NCI-H2196 (cell line): ENCODE measurements around the gene MAL.
"Not testable (repeated sequence)": the region's sequence is repeated elsewhere in the genome, so short reads cannot be mapped to it uniquely, and the experiment has no call there.

Experiments used
- DNase-seq: peaks from one replicate; lab custom pipeline; 2025; ENCODE audit not compliant: unreplicated experiment; lab: John Stamatoyannopoulos, UW

MAL gene

GRCh38 chr2:95032341-95032740, 6.8 kb downstream of the MAL start:
- DNase-seq = no peak

- no peak for DNase-seq
These were observed 7.5 kb downstream of the MAL start for GRCh38 chr2:95032868-95033603.

- DNase-seq = no peak
These were observed 8.7 kb downstream of the MAL start for GRCh38 chr2:95034221-95034620.

- DNase-seq = no peak
These were observed 9.3 kb downstream of the MAL start for GRCh38 chr2:95034818-95035217.

GRCh38 chr2:95036596-95037383, 11.3 kb downstream of the MAL start:
- DNase-seq = no peak

- DNase-seq = no peak
These were observed 11.9 kb downstream of the MAL start for GRCh38 chr2:95037384-95037839.

GRCh38 chr2:95037841-95038585, 12.5 kb downstream of the MAL start:
- not testable (repeated sequence) for DNase-seq

- no peak for DNase-seq
These were observed 13.3 kb downstream of the MAL start for GRCh38 chr2:95038635-95039298.

- DNase-seq = no peak
These were observed 13.9 kb downstream of the MAL start for GRCh38 chr2:95039363-95039762.

GRCh38 chr2:95039978-95040377, 14.5 kb downstream of the MAL start:
- DNase-seq = no peak

- no peak for DNase-seq
These were observed 14.9 kb downstream of the MAL start for GRCh38 chr2:95040426-95040825.

- DNase-seq = no peak
These were observed 15.7 kb downstream of the MAL start for GRCh38 chr2:95041060-95041823.

GRCh38 chr2:95041824-95042442, 16.4 kb downstream of the MAL start:
- DNase-seq = no peak

- DNase-seq = no peak
These were observed 17.2 kb downstream of the MAL start for GRCh38 chr2:95042472-95043271.

- peak; percentile 53 for DNase-seq
These were observed 18.0 kb downstream of the MAL start for GRCh38 chr2:95043300-95044093.

- no peak for DNase-seq
These were observed 19.1 kb downstream of the MAL start for GRCh38 chr2:95044601-95045000.

- no peak for DNase-seq
These were observed 21.0 kb downstream of the MAL start for GRCh38 chr2:95046371-95047112.
